Natural killer cell (primary cell): ENCODE data around the gene PGAM1. TPM values are rescaled to one million over a fixed set of nuclear protein-coding genes. Genes with fewer than 3 reads are reported as not detected.

Experiments
- ATAC-seq, 3 donors: fragments of 150-1000 bp in 2 of 3; fragments of 200-7000 bp in 1 of 3; cut with Tn5 transposase; 1 replicate in 1 of 3; 2 replicates in 2 of 3; pipeline ENCODE4 v1.10.0; 2021; ENCODE audit warnings: mild to moderate bottlenecking in 2 of 3, moderate library complexity in 2 of 3
- DNase-seq, 2 donors: peaks; one replicate each; pipeline versions ENCODE4 v3.0.0 to v3.0.0-alpha.2; 2013 to 2021; ENCODE audit warnings: mixed read lengths in 1 of 2
- H3K27ac ChIP-seq: one replicate; pipeline ENCODE4 v1.5.1; 2013; ENCODE audit warnings: mild to moderate bottlenecking, low read length
- H3K27me3 ChIP-seq: one replicate; pipeline ENCODE4 v1.6.1; 2013; ENCODE audit warnings: low read length; ENCODE audit not compliant: control insufficient read depth, insufficient read depth
- H3K36me3 ChIP-seq: one replicate; pipeline ENCODE4 v1.6.1; 2013; ENCODE audit warnings: low read length; ENCODE audit not compliant: control insufficient read depth, insufficient read depth
- H3K4me1 ChIP-seq: one replicate; pipeline ENCODE4 v1.6.1; 2013; ENCODE audit warnings: low read length; ENCODE audit not compliant: control insufficient read depth, insufficient read depth
- H3K4me3 ChIP-seq: one replicate; pipeline ENCODE4 v1.5.1; 2013; ENCODE audit warnings: low read length
- H3K9me3 ChIP-seq: one replicate; pipeline ENCODE4 v1.6.1; 2013; ENCODE audit warnings: low read length; ENCODE audit not compliant: control insufficient read depth, insufficient read depth
- H3K27ac Mint-ChIP-seq, 2 donors: one replicate each; pipeline ENCODE4 v1.8.0; 2022; ENCODE audit warnings: mild to moderate bottlenecking in 2 of 2, mixed read lengths in 2 of 2, moderate library complexity in 1 of 2
- H3K27me3 Mint-ChIP-seq, 2 donors: one replicate each; pipeline ENCODE4 v1.8.0; 2022; ENCODE audit warnings: low read depth in 2 of 2, mixed read lengths in 2 of 2
- H3K36me3 Mint-ChIP-seq: one replicate; pipeline ENCODE4 v1.8.0; 2022; ENCODE audit warnings: mixed read lengths
- H3K4me1 Mint-ChIP-seq, 2 donors: one replicate each; pipeline ENCODE4 v1.8.0; 2022; ENCODE audit warnings: mixed read lengths in 2 of 2
- H3K4me3 Mint-ChIP-seq: one replicate; pipeline ENCODE4 v1.8.0; 2022; ENCODE audit warnings: mild to moderate bottlenecking, moderate library complexity, mixed read lengths
- H3K9me3 Mint-ChIP-seq, 2 donors: one replicate each; pipeline ENCODE4 v1.8.0; 2022; ENCODE audit warnings: mixed read lengths in 2 of 2
- WGBS: methylation state at CpG from one replicate; pipeline ENCODE4 v1.1.7; 2013; ENCODE audit warnings: missing lambda C conversion rate; ENCODE audit not compliant: insufficient coverage; 5-methylcytosine and 5-hydroxymethylcytosine counted together
- intact Hi-C: fragments of 100-400 bp; cut with micrococcal nuclease; formaldehyde crosslinking; loops from one replicate; pipeline ENCODE4 v1.14.2; 2022
- total RNA-seq, 4 donors: library from RNA; stranded (reverse); fragments of 120-200 nt in 1 of 4; gene quantifications; one replicate each; pipeline versions ENCODE4 v1.2.3 to v1.2.4, GENCODE V29; 2013 to 2022
- TF ChIP-seq, protein P1 (sequence below): fragments of 200-600 bp; IDR thresholded peaks from one replicate; pipeline ENCODE4 v1.8.0; 2022; ENCODE audit warnings: antibody characterized with exemption

Gene PGAM1
- 100 to 1,000 TPM in 1 of 3 donors, 10 to 100 TPM in 2; 92.6 to 104 (median 96.0) TPM for total RNA-seq
- total RNA-seq (2013), result 123 TPM

DNA sequence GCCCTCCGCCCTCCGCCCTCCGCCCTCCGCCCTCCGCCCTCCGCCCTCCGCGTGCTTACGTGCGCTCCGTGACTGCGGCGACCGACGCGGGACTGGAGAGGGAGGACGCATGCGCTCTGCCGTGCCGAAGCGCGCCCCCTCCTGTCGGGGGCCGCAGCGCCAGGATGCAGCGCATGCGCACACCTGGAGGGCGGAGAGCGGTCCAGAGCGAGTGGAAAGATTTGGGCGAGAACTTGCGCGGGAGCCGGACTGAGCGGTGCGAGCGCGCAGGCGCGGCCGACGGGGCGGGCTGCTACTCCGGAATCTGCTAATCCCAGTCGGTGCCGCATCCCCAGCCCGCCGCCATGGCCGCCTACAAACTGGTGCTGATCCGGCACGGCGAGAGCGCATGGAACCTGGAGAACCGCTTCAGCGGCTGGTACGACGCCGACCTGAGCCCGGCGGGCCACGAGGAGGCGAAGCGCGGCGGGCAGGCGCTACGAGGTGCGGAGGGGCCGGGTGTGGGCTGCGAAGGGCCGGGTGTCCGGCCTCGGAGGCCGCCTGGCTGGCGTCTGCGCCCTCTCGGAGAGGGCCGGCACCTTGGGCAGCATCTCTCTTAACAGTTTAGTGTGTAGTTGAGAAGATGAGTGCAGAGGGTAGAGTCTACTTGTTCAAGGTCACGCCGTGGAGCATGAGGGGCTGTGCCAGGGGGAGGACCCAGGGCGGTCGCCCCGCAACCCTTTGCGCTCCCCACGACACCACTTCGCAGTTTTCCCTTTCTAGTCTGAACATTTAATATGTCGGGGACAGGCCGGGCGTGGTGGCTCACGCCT is at the start of gene PGAM1:
Gene PGAM1 (plus strand): TSS at position 228 of the 812 bp plus-strand sequence. CDS start 117 bp downstream, at position 345.
- ATAC-seq, result peak; percentile 88 to 94 (median 89)
- Mint-ChIP-seq H3K4me1 (peaks cover 19 to 37% of the 10 kb centered on the region in 2 donors), H3K27me3 (no peaks in the 10 kb centered on the region), H3K36me3 (no peaks in the 10 kb centered on the region), H3K27ac (peak within 1 kb of the TSS; percentile 86 to 95), H3K9me3 (no peaks in the 10 kb centered on the region), H3K4me3 (peak within 1 kb of the TSS; percentile 89)
- TF ChIP-seq, protein P1, sequence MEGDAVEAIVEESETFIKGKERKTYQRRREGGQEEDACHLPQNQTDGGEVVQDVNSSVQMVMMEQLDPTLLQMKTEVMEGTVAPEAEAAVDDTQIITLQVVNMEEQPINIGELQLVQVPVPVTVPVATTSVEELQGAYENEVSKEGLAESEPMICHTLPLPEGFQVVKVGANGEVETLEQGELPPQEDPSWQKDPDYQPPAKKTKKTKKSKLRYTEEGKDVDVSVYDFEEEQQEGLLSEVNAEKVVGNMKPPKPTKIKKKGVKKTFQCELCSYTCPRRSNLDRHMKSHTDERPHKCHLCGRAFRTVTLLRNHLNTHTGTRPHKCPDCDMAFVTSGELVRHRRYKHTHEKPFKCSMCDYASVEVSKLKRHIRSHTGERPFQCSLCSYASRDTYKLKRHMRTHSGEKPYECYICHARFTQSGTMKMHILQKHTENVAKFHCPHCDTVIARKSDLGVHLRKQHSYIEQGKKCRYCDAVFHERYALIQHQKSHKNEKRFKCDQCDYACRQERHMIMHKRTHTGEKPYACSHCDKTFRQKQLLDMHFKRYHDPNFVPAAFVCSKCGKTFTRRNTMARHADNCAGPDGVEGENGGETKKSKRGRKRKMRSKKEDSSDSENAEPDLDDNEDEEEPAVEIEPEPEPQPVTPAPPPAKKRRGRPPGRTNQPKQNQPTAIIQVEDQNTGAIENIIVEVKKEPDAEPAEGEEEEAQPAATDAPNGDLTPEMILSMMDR, result peak; percentile 56
- Histone ChIP-seq H3K9me3 (no peaks in the 10 kb centered on the region), H3K36me3 (peaks cover 12% of the 10 kb centered on the region), H3K27me3 (no peaks in the 10 kb centered on the region), H3K4me1 (peaks cover 38% of the 10 kb centered on the region), H3K27ac (peak within 1 kb of the TSS; percentile 88), H3K4me3 (peak within 1 kb of the TSS; percentile 88)
- intact Hi-C loops, result loop anchor here (1.0 to 5.0 kb wide), 3 partner anchors 19 to 71 kb away; partner anchors contain the start of genes EXOSC1, MMS19, UBTD1 and ZDHHC16
- peak; percentile 93 to 99 for DNase-seq
- WGBS, result under 1% methylated on average over 82 of the region's 90 CpGs

DNA sequence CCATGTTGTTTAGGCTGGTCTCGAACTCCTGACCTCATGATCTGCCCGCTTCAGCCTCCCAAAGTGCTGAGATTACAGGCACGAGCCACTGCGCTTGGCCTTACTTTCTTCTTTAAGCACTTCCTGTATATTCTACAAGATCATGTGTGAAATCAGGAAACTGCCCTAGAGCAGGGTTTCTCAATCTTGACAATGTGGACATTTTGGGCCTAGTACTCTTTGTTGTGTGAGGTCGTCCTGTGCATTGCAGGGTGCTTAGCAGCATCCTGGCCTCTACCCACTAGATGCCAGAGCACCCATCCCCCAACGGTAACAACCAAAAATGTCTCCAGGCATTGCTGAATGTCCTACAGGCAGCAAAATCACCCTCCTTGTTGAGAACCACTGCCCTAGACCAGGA is 49.6 kb upstream of the PGAM1 start:
- ATAC-seq, result peak in 1 of 3 donors; percentile 19
- no peaks in the 10 kb centered on the region for H3K9me3 ChIP-seq
- Mint-ChIP-seq H3K27ac (peak overlapping the region in 1 of 2 donors; percentile 14), H3K9me3 (no peaks in the 10 kb centered on the region), H3K36me3 (no peaks in the 10 kb centered on the region), H3K4me3 (no peak overlapping the region), H3K4me1 (no peaks in the 10 kb centered on the region), H3K27me3 (no peaks in the 10 kb centered on the region)
- H3K27me3 ChIP-seq, result no peaks in the 10 kb centered on the region
- intact Hi-C loops, result no loop called here
- TF ChIP-seq, protein P1, result no peak
- no peaks in the 10 kb centered on the region for H3K4me1 ChIP-seq
- H3K4me3 ChIP-seq, result no peak overlapping the region
- no peak overlapping the region for H3K27ac ChIP-seq
- DNase-seq, result no peak
- peaks cover 36% of the 10 kb centered on the region for H3K36me3 ChIP-seq
- 79% methylated on average over 6 of the region's 6 CpGs for WGBS

DNA sequence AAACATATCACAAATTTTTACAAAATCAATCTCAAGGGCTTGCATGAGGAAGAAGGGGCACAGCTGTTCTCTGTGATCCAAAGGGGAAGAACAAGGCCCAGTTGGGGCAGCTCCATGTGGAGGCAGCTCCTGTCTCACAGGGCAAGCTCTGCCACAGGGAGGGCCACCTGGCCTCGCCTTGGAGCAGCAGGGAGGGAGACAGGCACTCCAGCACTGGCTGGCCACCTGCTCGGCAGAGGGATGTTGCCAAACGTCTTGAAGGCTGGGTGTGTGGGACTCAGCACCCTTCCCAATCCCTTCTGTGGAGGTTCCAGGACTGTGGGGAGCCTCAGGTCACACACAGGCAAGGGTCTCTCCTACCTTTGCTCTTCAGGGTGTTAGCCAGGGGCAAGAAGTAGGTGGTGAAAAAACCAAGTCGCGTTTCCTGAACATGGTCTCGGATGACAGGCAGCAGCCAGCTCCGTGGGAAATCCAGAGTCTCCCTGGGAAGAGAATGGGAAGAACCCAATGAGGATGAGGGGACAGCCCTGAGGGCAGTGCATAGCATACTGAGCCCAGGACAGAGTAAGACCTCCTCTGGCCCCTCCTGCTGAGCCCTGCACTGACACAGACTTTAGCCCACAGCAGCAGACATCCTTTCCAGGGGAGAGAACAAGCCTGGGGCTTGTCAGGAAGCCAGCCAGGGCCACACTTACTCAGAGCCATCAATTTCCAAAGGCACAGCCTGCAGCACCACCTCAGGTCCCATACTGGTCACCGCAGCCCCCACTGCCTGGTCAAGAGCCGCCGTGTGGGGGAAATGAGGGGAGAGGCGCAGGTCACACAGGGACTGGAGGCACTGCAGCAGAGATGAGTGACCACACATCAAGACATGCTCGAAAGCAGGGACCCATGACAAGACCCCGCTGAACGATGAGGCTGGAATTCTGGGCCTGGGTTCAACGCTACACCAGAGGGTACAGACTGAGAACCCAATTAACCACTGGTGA is 46.8 kb upstream of the PGAM1 start:
- no peak overlapping the region for H3K27ac ChIP-seq
- peaks cover 22% of the 10 kb centered on the region for H3K36me3 ChIP-seq
- ATAC-seq (peak in 1 of 3 donors; percentile 6), DNase-seq (no peak)
- 92% methylated on average over 15 of the region's 15 CpGs for WGBS
- no peak overlapping the region for H3K4me3 Mint-ChIP-seq
- TF ChIP-seq, protein P1, result no peak
- H3K27me3 Mint-ChIP-seq, result no peaks in the 10 kb centered on the region
- H3K27ac Mint-ChIP-seq, result no peak overlapping the region
- H3K4me3 ChIP-seq, result no peak overlapping the region
- no peaks in the 10 kb centered on the region for H3K36me3 Mint-ChIP-seq
- no peaks in the 10 kb centered on the region for H3K9me3 Mint-ChIP-seq
- no peaks in the 10 kb centered on the region for H3K9me3 ChIP-seq
- intact Hi-C loops, result no loop called here
- no peaks in the 10 kb centered on the region for H3K4me1 ChIP-seq
- no peaks in the 10 kb centered on the region for H3K27me3 ChIP-seq
- H3K4me1 Mint-ChIP-seq, result no peaks in the 10 kb centered on the region
